Adrenal gland (tissue), 5 donors: Measurements from ENCODE around the gene POLR1A.

Experiments used
- CTCF ChIP-seq, 6 experiments: fragments of 450-650 bp in 4 of 6; fragments of 200-600 bp in 2 of 6; sonication (generic) in 1 of 6; IDR thresholded peaks; 1 replicate in 5 of 6; 2 replicates in 1 of 6; pipeline versions ENCODE4 v1.5.1 to v1.8.0; 2016 to 2021; ENCODE audit warnings: antibody characterized with exemption in 6 of 6, mild to moderate bottlenecking in 2 of 6, moderate library complexity in 1 of 6
- POLR2A ChIP-seq, 2 donors: fragments of 450-650 bp; IDR thresholded peaks; one replicate each; pipeline ENCODE4 v1.6.1; 2017; ENCODE audit warnings: antibody characterized with exemption in 2 of 2, mild to moderate bottlenecking in 2 of 2, moderate library complexity in 1 of 2
- donor health status: DM: no; HTN: no; CAD: no.

GRCh38 chr2:85998071-85998991 lies 107.4 kb downstream of the POLR1A start:
- no peak for TF ChIP-seq CTCF (IDR thresholded peaks at IDR 0.05)
- TF ChIP-seq POLR2A (IDR thresholded peaks at IDR 0.05), result no peak
